HG02938 (cell line): ENCODE measurements around the gene CNTN3.

Experiments
- ATAC-seq: cut with Tn5 transposase; IDR thresholded peaks from one replicate; pipeline ENCODE4 v1.9.1; 2021; ENCODE audit warnings: mild to moderate bottlenecking, moderate library complexity; ENCODE audit not compliant: unreplicated experiment

The CNTN3 gene

GRCh38 chr3:74613060-74613459 is 1.4 kb downstream of the CNTN3 start:
- no peak for ATAC-seq

- ATAC-seq, result no peak
These were observed 3.3 kb downstream of the CNTN3 start for GRCh38 chr3:74611206-74611605.

- no peak for ATAC-seq
These were observed 6.7 kb downstream of the CNTN3 start for GRCh38 chr3:74607803-74608202.

DNA sequence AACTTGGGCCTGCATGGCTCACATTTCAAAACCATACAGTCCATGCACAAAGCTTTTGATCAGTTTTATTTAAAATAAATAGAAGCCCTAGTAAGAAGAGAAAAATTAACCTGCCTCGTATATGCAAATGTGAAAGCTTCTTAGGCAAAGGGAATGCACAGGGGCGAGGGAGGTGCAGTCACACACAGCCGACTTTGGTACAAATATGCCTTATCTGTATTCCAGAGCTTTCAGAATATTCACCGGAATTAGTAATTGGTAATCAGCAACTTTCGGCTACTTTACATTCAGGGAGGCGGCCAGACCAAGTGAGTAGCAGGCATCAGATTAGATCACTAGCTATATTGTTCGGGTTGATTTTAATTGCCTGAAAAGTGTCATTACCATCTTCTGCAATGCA is 7.5 kb downstream of the CNTN3 start:
- no peak for ATAC-seq

DNA sequence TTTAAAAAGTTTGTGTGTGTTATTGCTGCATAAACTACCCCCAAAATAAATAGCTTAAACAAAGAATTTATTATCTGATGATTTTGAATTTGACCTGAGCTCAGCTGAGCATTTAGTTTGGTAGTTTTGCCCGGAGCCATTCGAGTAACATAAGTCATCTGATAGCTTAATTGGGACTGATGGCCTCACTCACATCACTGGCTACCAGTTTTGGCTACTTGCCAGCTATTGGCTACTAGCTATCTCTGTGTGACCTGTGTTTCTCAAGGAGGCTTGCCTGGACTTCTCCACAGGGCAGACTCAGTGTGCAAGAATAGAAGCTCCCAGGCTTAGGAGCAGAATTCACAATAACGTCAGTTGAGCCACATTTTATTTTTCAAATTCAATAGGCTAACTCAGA is 9.0 kb downstream of the CNTN3 start:
- no peak for ATAC-seq

DNA sequence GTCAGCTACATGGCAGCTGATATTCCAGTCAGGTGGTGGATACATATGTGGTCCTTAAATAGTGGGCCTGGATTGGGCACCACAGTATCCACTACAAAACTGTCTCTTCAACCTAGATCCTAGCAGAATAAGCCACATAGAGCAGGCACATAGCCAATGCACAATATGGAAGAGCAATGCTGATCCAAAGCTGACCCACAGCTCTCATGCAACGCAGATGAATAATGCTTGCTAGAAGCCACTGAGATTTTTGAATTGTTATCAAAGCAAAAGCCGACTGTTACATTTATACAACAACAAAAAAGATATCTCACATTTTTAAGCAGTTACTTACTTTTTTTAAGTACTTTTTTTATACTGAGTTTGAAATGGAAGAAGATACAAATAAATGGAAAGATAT is 11.2 kb downstream of the CNTN3 start:
- ATAC-seq, result no peak

DNA sequence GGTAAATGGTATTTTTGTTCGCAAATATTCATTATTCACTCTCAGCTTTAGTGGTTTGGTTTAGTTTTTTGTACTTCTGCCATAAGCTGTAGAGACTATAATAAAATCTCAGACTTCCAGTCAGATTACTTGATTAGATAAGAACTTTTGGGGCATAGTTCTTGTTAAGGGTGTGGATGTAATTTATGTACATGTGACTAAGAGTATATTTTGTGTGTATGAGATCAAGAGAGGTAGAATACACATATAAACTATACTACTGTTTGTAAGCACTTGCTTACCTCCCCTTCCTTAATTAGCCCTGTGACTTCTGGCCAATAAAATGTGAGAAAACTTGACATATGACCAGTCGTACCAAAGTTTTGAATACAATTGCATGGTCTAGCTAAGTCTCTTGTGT is 12.0 kb downstream of the CNTN3 start:
- ATAC-seq, result no peak

- ATAC-seq, result no peak
These were observed 12.7 kb downstream of the CNTN3 start for GRCh38 chr3:74601793-74602192.

DNA sequence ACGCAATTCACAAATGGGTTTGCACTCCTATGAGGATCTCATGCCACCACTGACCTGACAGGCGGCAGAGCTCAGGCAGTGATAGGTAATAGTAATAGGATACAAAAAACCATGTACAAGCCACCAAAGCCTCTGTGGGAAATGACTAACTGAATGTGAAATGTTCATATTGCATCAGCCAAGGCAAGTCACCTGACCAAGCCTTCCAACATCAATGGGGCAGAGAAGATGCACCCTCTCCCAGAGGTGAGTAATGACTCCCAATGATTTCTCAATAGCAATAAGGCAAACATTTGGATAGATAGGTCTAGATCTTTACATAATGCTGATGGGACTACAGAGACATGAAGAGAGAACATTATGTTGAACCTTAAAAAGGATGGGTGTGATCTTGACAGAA is 14.9 kb downstream of the CNTN3 start:
- no peak for ATAC-seq

GRCh38 chr3:74593152-74593551 is 21.3 kb downstream of the CNTN3 start:
- no peak for ATAC-seq

DNA sequence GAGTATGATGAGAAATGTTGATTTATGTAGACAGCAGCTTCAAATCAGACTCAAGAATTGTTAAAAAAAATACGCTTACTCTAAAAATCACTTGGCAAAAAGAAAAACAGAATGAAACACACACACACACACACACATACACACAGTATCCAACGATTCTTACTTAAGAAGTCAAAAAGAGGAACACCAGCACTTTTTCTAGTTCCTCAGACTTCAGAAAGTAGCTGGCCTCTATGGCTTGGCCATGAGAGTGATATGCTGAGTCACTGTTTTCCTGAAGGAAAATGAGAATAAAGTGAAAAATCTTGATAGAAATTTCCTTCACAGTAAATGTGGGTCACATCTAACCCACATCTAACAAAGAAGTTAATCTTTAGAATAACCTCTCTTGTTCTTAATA is 22.1 kb downstream of the CNTN3 start:
- ATAC-seq, result no peak

- ATAC-seq, result no peak
These were observed 22.5 kb downstream of the CNTN3 start for GRCh38 chr3:74591946-74592345.

DNA sequence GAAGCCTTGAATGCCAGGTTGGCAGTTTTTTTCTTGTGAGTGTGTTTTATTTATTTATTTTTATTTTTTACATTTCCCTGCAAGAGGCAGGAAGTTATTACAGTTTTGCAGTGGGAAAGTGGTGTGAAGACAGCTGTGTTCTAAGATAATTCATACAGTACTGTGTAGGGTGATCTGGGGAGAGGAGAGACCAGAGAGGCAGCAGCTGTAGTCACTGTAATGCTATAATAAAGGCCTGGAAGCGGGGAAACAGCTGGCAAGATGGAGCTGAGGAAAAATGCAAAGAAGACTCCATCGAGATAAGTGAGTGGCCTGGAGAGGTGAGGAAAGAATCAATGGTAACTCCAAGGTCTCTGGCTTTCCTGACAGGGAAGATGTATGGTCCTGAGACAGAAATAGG is 23.1 kb downstream of the CNTN3 start:
- no peak for ATAC-seq

GRCh38 chr3:74590620-74591262 is 23.7 kb downstream of the CNTN3 start:
- no peak for ATAC-seq

GRCh38 chr3:74584782-74585181 is 29.7 kb downstream of the CNTN3 start:
- no peak for ATAC-seq

DNA sequence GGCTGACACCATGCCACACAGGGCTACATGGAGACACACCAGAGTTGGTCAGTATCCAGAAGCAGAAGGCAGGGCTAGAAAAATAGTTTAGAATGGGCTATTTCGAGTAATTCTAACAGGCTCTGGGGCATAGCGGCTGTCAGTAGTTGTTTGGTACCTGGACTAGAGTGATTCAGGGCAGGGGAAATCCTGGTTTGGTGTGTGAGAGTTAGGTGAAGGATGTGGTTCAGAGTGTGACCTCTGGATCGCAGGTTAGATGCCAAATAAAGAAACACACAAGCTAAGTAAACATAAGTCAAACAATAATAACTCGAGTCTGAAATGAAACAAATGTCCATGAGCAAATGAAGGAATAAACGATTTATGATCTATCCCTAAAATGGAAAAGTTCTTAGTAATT is 31.5 kb downstream of the CNTN3 start:
- ATAC-seq, result no peak

- no peak for ATAC-seq
These were observed 38.6 kb downstream of the CNTN3 start for GRCh38 chr3:74575857-74576256.

- ATAC-seq, result no peak
These were observed 43.3 kb downstream of the CNTN3 start for GRCh38 chr3:74571118-74571517.
